GM20000 (cell line): ENCODE data around the gene KRT23.

Source experiments
- DNase-seq: peaks from one replicate; pipeline ENCODE4 v3.0.0; 2012; ENCODE audit warnings: low spot score
- CTCF ChIP-seq: IDR thresholded peaks from 2 replicates; pipeline ENCODE4 v1.5.1; 2012; ENCODE audit warnings: mild to moderate bottlenecking, control low read depth; ENCODE audit errors: extremely low read depth, missing control alignments

Gene KRT23

GRCh38 chr17:40975516-40975915 lies 38.1 kb upstream of the KRT23 start:
- no peak for TF ChIP-seq CTCF
- no peak for DNase-seq

- DNase-seq = no peak
- no peak for TF ChIP-seq CTCF
Observed at GRCh38 chr17:40974366-40974765, 36.9 kb upstream of the KRT23 start.

GRCh38 chr17:40967582-40967981 lies 30.1 kb upstream of the KRT23 start:
- no peak for TF ChIP-seq CTCF
- DNase-seq = no peak

- no peak for TF ChIP-seq CTCF
- no peak for DNase-seq
Observed at GRCh38 chr17:40966848-40967247, 29.4 kb upstream of the KRT23 start, which contains the start of gene KRT39. Gene KRT39, minus strand, starts transcription at chr17:40966948. Its CDS starts 92 bp downstream, at chr17:40966856.

GRCh38 chr17:40963838-40964237 lies 26.4 kb upstream of the KRT23 start:
- peak; percentile 37 for DNase-seq
- TF ChIP-seq CTCF = peak; percentile 39

GRCh38 chr17:40962059-40962561 lies 24.7 kb upstream of the KRT23 start:
- TF ChIP-seq CTCF = no peak
- no peak for DNase-seq

- no peak for DNase-seq
- TF ChIP-seq CTCF = no peak
Observed at GRCh38 chr17:40961591-40961990, 24.1 kb upstream of the KRT23 start.

- no peak for TF ChIP-seq CTCF
- no peak for DNase-seq
Observed at GRCh38 chr17:40960144-40960543, 22.7 kb upstream of the KRT23 start.
